ENCODE data around the gene ZNF469. TPM values are rescaled to one million over a fixed set of nuclear protein-coding genes. Genes with fewer than 3 reads are reported as not detected.
A peak's percentile ranks its signal among the peaks of the same experiment; 100 is the strongest.

Gene ZNF469
- total RNA-seq, 6 experiments from 2014 or later = 0.22 to 1.3 (median 0.37) TPM

DNA sequence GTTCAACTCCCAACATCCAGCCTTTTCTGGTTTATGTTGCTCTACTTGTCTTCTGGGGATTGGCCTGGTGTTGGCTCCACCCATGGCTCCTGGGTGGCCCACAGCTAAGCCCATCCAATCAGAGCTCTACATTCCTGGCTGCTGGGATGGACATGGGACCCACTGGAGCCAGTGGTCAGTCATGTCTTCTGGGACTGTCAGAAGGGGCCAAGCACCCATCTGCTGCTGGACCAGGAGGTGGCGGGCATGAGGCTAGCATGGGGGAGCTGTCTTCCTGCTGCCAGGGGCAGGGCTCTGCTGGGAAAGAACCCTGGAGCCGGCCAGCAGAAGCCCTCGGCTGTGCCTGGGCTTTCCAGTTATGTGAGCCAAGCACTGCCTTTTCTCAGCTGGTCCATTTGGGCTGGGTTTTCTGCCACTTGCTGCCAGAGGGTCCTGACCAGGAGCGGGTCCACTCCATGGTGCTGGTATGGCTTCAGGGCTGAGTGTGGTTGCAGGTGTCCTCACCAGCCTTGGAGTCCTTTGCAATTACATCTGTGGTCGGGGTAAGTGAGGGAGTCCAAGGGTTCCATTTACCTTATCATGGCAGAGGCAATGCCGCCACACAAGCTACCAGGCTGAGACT is 17.4 kb upstream of the ZNF469 start:
- no peak for ATAC-seq
- intact Hi-C loops (cut with DNase I) = no loop called here
- Histone ChIP-seq H3K27ac (no peak overlapping the region), H3K36me3 (no peaks in the 10 kb centered on the region), H3K27me3 (no peaks in the 10 kb centered on the region), H3K4me3 (no peak overlapping the region), H3K4me1 (no peaks in the 10 kb centered on the region), H3K9me3 (no peaks in the 10 kb centered on the region)
- TF ChIP-seq POLR2A (IDR thresholded peaks at IDR 0.05) = no peak
- TF ChIP-seq, protein P1, sequence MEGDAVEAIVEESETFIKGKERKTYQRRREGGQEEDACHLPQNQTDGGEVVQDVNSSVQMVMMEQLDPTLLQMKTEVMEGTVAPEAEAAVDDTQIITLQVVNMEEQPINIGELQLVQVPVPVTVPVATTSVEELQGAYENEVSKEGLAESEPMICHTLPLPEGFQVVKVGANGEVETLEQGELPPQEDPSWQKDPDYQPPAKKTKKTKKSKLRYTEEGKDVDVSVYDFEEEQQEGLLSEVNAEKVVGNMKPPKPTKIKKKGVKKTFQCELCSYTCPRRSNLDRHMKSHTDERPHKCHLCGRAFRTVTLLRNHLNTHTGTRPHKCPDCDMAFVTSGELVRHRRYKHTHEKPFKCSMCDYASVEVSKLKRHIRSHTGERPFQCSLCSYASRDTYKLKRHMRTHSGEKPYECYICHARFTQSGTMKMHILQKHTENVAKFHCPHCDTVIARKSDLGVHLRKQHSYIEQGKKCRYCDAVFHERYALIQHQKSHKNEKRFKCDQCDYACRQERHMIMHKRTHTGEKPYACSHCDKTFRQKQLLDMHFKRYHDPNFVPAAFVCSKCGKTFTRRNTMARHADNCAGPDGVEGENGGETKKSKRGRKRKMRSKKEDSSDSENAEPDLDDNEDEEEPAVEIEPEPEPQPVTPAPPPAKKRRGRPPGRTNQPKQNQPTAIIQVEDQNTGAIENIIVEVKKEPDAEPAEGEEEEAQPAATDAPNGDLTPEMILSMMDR (IDR thresholded peaks at IDR 0.05) = no peak
- DNase-seq = peak in 2 of 3 donors; percentile 6 to 32
- 67% methylated on average over 1 of the region's 6 CpGs for WGBS (ENCODE audit: insufficient coverage, low coverage, low lambda C conversion rate, missing lambda C conversion rate)

DNA sequence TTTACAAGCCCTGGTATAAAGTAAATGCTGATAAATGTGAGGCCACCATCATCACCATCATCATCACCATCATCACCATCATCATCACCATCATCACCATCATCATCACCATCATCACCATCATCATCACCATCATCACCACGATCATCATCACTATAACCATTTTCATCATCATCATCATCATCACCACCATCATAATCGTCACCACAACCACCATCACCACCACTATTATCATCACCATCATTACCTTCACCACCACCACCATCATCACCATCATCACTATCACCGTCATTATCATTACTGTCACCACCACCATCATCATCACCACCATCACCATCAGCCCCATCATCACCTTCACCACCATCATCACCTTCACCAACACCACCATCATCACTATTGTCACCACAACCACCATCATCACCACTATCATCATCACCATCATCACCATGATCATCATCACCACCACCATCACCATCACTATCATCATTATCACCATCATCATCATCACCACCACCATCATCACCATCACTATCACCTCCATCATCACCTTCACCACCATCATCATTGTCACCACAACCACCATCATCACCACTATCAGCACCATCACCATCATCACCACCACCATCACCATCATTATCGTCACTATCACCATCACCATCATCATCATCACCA is 16.6 kb upstream of the ZNF469 start:
- no peaks in the 10 kb centered on the region for H3K36me3 ChIP-seq
- no peaks in the 10 kb centered on the region for H3K27me3 ChIP-seq
- no peak overlapping the region for H3K27ac ChIP-seq
- no peaks in the 10 kb centered on the region for H3K9me3 ChIP-seq
- H3K4me1 ChIP-seq = no peaks in the 10 kb centered on the region
- intact Hi-C loops (cut with DNase I) = no loop called here
- 47% methylated on average over 4 of the region's 4 CpGs for WGBS (ENCODE audit: insufficient coverage, low coverage, low lambda C conversion rate, missing lambda C conversion rate)
- no peak for DNase-seq
- H3K4me3 ChIP-seq = no peak overlapping the region
- TF ChIP-seq POLR2A (IDR thresholded peaks at IDR 0.05) = no peak
- TF ChIP-seq, protein P1 (IDR thresholded peaks at IDR 0.05) = no peak
- no peak for ATAC-seq

DNA sequence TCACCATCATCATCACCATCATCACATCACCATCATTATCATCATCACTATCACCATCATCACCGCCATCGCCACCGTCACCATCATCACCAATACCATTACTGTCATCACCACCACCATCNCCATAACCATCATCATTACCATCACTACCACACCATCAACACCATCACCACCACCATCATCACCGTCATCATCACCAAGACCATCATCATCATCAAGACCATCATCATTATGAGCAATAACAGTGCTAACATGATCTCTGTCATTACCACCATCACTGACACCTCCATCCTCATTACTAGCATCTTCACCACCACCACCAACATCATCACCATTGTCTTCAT is 16.1 kb upstream of the ZNF469 start:
- DNase-seq = no peak
- Histone ChIP-seq H3K36me3 (no peaks in the 10 kb centered on the region), H3K27ac (no peak overlapping the region), H3K27me3 (no peaks in the 10 kb centered on the region), H3K9me3 (no peaks in the 10 kb centered on the region), H3K4me3 (no peak overlapping the region), H3K4me1 (no peaks in the 10 kb centered on the region)
- no peak for ATAC-seq
- no peak for TF ChIP-seq POLR2A (IDR thresholded peaks at IDR 0.05)
- TF ChIP-seq, protein P1 (IDR thresholded peaks at IDR 0.05) = no peak
- intact Hi-C loops (cut with DNase I) = no loop called here
- WGBS (ENCODE audit: insufficient coverage, low coverage, low lambda C conversion rate, missing lambda C conversion rate) = 85% methylated on average over 4 of the region's 4 CpGs

DNA sequence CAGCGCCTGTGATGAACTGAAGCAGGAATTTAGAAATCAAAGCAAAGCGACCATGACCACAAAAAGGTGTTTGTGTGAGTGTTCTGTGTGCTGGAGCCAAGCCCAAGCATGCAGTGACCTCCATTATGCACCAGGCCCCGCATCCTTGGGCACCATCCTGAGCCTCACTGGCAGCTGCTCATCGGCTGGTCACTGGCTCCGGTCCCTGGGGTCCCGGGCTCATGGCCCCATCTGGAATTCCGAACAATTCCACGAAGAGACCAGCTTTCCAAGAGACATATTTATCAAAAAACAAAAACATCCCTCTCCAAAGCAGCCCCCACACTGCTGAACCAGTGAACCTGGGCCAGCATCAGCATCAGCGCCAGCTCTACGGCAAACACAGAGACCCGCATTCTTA is 15.2 kb upstream of the ZNF469 start:
- TF ChIP-seq, protein P1 (IDR thresholded peaks at IDR 0.05) = no peak
- TF ChIP-seq POLR2A (IDR thresholded peaks at IDR 0.05) = no peak
- no peaks in the 10 kb centered on the region for H3K9me3 ChIP-seq
- WGBS (ENCODE audit: insufficient coverage, low coverage, low lambda C conversion rate, missing lambda C conversion rate) = 86% methylated on average over 5 of the region's 11 CpGs
- no peak overlapping the region for H3K27ac ChIP-seq
- no peaks in the 10 kb centered on the region for H3K4me1 ChIP-seq
- intact Hi-C loops (cut with DNase I) = no loop called here
- ATAC-seq (no peak), DNase-seq (no peak)
- H3K27me3 ChIP-seq = no peaks in the 10 kb centered on the region
- H3K4me3 ChIP-seq = no peak overlapping the region
- no peaks in the 10 kb centered on the region for H3K36me3 ChIP-seq
